Neural progenitor cell (in vitro differentiated cells): ENCODE measurements around the gene CAMSAP1. TPM values are rescaled to one million over a fixed set of nuclear protein-coding genes. Genes with fewer than 3 reads are reported as not detected.

Source experiments
- DNase-seq: peaks from one replicate; pipeline ENCODE4 v3.0.0-alpha.2; 2016; ENCODE audit warnings: low spot score
- H2AFZ ChIP-seq: fragments of 200-600 bp; sonication (generic); replicated peaks from 2 replicates; pipeline ENCODE4 v1.6.1; 2016; ENCODE audit warnings: antibody characterized with exemption
- H3F3A ChIP-seq: fragments of 200-600 bp; sonication (generic); 2 replicates; pipeline ENCODE4 v1.6.1; 2016; ENCODE audit warnings: antibody characterized with exemption, low read depth
- H3K27ac ChIP-seq: fragments of 200-600 bp; sonication (generic); 2 replicates; pipeline ENCODE4 v1.5.1; 2016; ENCODE audit warnings: mild to moderate bottlenecking
- H3K27me3 ChIP-seq: fragments of 200-600 bp; sonication (generic); 2 replicates; pipeline ENCODE4 v1.6.1; 2016; ENCODE audit warnings: mild to moderate bottlenecking, moderate library complexity
- H3K36me3 ChIP-seq: fragments of 200-600 bp; sonication (generic); 2 replicates; pipeline ENCODE4 v1.5.1; 2016
- H3K4me1 ChIP-seq: fragments of 200-600 bp; sonication (generic); 2 replicates; pipeline ENCODE4 v1.6.1; 2016; ENCODE audit warnings: mixed run types
- H3K4me2 ChIP-seq: fragments of 200-600 bp; sonication (generic); 2 replicates; pipeline ENCODE4 v1.6.1; 2016
- H3K4me3 ChIP-seq: fragments of 200-600 bp; sonication (generic); 2 replicates; pipeline ENCODE4 v1.5.1; 2016
- H3K79me2 ChIP-seq: fragments of 200-600 bp; sonication (generic); 2 replicates; pipeline ENCODE4 v1.6.1; 2016; ENCODE audit warnings: low read depth
- H3K9ac ChIP-seq: fragments of 200-600 bp; sonication (generic); 2 replicates; pipeline ENCODE4 v1.6.1; 2016
- H3K9me3 ChIP-seq: fragments of 200-600 bp; sonication (generic); 2 replicates; pipeline ENCODE4 v1.5.1; 2016; ENCODE audit warnings: low read depth
- H4K20me1 ChIP-seq: fragments of 200-600 bp; sonication (generic); 2 replicates; pipeline ENCODE4 v1.6.1; 2016; ENCODE audit warnings: low read depth
- H3K27ac Mint-ChIP-seq: 3 replicates; pipeline ENCODE4 v1.8.0; 2021; ENCODE audit warnings: mixed read lengths
- H3K27me3 Mint-ChIP-seq: 2 replicates; pipeline ENCODE4 v1.8.0; 2022; ENCODE audit warnings: low read depth, mild to moderate bottlenecking, inconsistent platforms, moderate library complexity, mixed read lengths; ENCODE audit not compliant: insufficient read depth
- H3K36me3 Mint-ChIP-seq: 3 replicates; pipeline ENCODE4 v1.8.0; 2021; ENCODE audit warnings: mixed read lengths
- H3K4me1 Mint-ChIP-seq: 3 replicates; pipeline ENCODE4 v1.8.0; 2021; ENCODE audit warnings: mixed read lengths
- H3K4me3 Mint-ChIP-seq: 3 replicates; pipeline ENCODE4 v1.8.0; 2021; ENCODE audit warnings: mild to moderate bottlenecking, moderate library complexity, mixed read lengths
- H3K9me3 Mint-ChIP-seq: 3 replicates; pipeline ENCODE4 v1.8.0; 2020; ENCODE audit warnings: mixed read lengths
- EZH2 ChIP-seq: fragments of 200-600 bp; sonication (generic); IDR thresholded peaks from 2 replicates; pipeline ENCODE4 v1.6.1; 2017; ENCODE audit warnings: antibody characterized with exemption, mild to moderate bottlenecking, moderate library complexity
- EZH2phosphoT487 ChIP-seq: fragments of 200-600 bp; sonication (generic); IDR thresholded peaks from 2 replicates; pipeline ENCODE4 v1.6.1; 2017; ENCODE audit warnings: antibody characterized with exemption
- total RNA-seq: library from RNA; depleted of rRNA; stranded (reverse); fragments of >200 nt; gene quantifications from 2 replicates; pipeline ENCODE4 v1.2.3, GENCODE V29; 2015; ENCODE audit warnings: low replicate concordance
- TF ChIP-seq, protein P1 (sequence below): fragments of 200-600 bp; sonication (generic); IDR thresholded peaks from 2 replicates; pipeline ENCODE4 v1.5.1; 2017; ENCODE audit warnings: antibody characterized with exemption, mild to moderate bottlenecking

Gene CAMSAP1
- total RNA-seq, 1 donor from 2014 or later, result 39.3 TPM

DNA sequence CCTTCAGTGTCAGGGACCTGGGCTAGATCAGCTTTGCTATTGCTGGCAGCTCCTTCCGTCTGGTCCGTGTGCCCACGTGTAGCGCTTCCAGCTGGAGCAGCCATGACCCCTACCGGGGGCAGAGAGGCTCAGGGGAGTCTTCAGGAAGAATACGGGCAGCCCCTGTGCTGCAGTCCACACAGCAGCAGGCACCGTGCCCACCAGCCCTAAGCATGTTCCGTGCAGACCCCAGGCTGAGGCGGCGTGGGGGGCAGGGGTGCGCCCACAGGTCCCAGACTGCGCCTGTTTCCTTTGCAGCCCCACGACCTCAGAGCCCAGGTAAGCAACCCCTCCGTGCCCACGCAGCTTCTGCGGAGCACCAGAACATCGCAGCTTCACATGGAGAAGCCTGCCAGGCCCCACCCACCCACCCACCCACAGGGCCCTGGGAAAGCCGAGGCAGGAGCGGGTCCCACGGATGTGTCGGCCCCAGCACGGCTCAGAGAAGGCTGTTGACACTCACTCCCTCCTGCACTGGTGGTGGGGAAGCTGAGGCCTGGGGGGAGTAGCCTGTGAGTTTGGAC is 122.3 kb downstream of the CAMSAP1 start:
- TF ChIP-seq, protein P1, sequence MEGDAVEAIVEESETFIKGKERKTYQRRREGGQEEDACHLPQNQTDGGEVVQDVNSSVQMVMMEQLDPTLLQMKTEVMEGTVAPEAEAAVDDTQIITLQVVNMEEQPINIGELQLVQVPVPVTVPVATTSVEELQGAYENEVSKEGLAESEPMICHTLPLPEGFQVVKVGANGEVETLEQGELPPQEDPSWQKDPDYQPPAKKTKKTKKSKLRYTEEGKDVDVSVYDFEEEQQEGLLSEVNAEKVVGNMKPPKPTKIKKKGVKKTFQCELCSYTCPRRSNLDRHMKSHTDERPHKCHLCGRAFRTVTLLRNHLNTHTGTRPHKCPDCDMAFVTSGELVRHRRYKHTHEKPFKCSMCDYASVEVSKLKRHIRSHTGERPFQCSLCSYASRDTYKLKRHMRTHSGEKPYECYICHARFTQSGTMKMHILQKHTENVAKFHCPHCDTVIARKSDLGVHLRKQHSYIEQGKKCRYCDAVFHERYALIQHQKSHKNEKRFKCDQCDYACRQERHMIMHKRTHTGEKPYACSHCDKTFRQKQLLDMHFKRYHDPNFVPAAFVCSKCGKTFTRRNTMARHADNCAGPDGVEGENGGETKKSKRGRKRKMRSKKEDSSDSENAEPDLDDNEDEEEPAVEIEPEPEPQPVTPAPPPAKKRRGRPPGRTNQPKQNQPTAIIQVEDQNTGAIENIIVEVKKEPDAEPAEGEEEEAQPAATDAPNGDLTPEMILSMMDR, result no peak
- H3K9me3 Mint-ChIP-seq, result no peaks in the 10 kb centered on the region
- H3K36me3 Mint-ChIP-seq, result no peaks in the 10 kb centered on the region
- no peak overlapping the region for H3K4me3 ChIP-seq
- no peaks in the 10 kb centered on the region for H3K27me3 ChIP-seq
- no peak overlapping the region for H2AFZ ChIP-seq
- no peaks in the 10 kb centered on the region for H4K20me1 ChIP-seq
- DNase-seq, result no peak
- H3K4me3 Mint-ChIP-seq, result no peak overlapping the region
- H3K4me1 ChIP-seq, result no peaks in the 10 kb centered on the region
- H3K9ac ChIP-seq, result no peak overlapping the region
- no peaks in the 10 kb centered on the region for H3K36me3 ChIP-seq
- H3F3A ChIP-seq, result no peaks in the 10 kb centered on the region
- no peaks in the 10 kb centered on the region for H3K79me2 ChIP-seq
- H3K4me1 Mint-ChIP-seq, result no peaks in the 10 kb centered on the region
- H3K4me2 ChIP-seq, result no peak overlapping the region
- H3K27ac Mint-ChIP-seq, result no peak overlapping the region
- peaks cover 4% of the 10 kb centered on the region for H3K27me3 Mint-ChIP-seq
- no peaks in the 10 kb centered on the region for H3K9me3 ChIP-seq
- H3K27ac ChIP-seq, result no peak overlapping the region

- Histone ChIP-seq H3K9ac (no peak overlapping the region), H3K4me2 (no peak overlapping the region), H3K27ac (no peak overlapping the region), H3K36me3 (no peaks in the 10 kb centered on the region), H3K9me3 (no peaks in the 10 kb centered on the region), H3K27me3 (no peaks in the 10 kb centered on the region), H3F3A (no peaks in the 10 kb centered on the region), H4K20me1 (no peaks in the 10 kb centered on the region), H3K79me2 (no peaks in the 10 kb centered on the region), H2AFZ (no peak overlapping the region), H3K4me1 (no peaks in the 10 kb centered on the region), H3K4me3 (no peak overlapping the region)
- DNase-seq, result peak; percentile 28
- no peak overlapping the region for H3K4me3 Mint-ChIP-seq
- H3K9me3 Mint-ChIP-seq, result no peaks in the 10 kb centered on the region
- no peaks in the 10 kb centered on the region for H3K4me1 Mint-ChIP-seq
- H3K36me3 Mint-ChIP-seq, result no peaks in the 10 kb centered on the region
- peaks cover 6% of the 10 kb centered on the region for H3K27me3 Mint-ChIP-seq
- H3K27ac Mint-ChIP-seq, result no peak overlapping the region
- no peak for TF ChIP-seq EZH2phosphoT487
- TF ChIP-seq, protein P1, result peak; percentile 13
These were observed 123.7 kb downstream of the CAMSAP1 start for GRCh38 chr9:135783540-135784245.

- no peaks in the 10 kb centered on the region for H3K36me3 Mint-ChIP-seq
- H3K4me1 ChIP-seq, result no peaks in the 10 kb centered on the region
- peak overlapping the region; percentile 34 for H3K27ac Mint-ChIP-seq
- H3K4me1 Mint-ChIP-seq, result no peaks in the 10 kb centered on the region
- TF ChIP-seq, protein P1, result no peak
- TF ChIP-seq EZH2, result no peak
- TF ChIP-seq EZH2phosphoT487, result no peak
- H3F3A ChIP-seq, result no peaks in the 10 kb centered on the region
- no peaks in the 10 kb centered on the region for H3K79me2 ChIP-seq
- H3K4me3 ChIP-seq, result no peak overlapping the region
- no peaks in the 10 kb centered on the region for H3K27me3 ChIP-seq
- no peak for DNase-seq
- peaks cover 6% of the 10 kb centered on the region for H3K27me3 Mint-ChIP-seq
- H3K27ac ChIP-seq, result no peak overlapping the region
- no peaks in the 10 kb centered on the region for H3K9me3 ChIP-seq
- H3K36me3 ChIP-seq, result no peaks in the 10 kb centered on the region
- no peaks in the 10 kb centered on the region for H3K9me3 Mint-ChIP-seq
- no peak overlapping the region for H3K9ac ChIP-seq
- no peak overlapping the region for H3K4me3 Mint-ChIP-seq
- H4K20me1 ChIP-seq, result no peaks in the 10 kb centered on the region
- no peak overlapping the region for H3K4me2 ChIP-seq
- no peak overlapping the region for H2AFZ ChIP-seq
These were observed 124.4 kb downstream of the CAMSAP1 start for GRCh38 chr9:135782946-135783345.
